ENCODE data around the gene THBS2.
"Not testable (repeated sequence)": the region's sequence is repeated elsewhere in the genome, so short reads cannot be mapped to it uniquely, and the experiment has no call there.

Gene THBS2

GRCh38 chr6:169217972-169218371 is 35.7 kb downstream of the THBS2 start:
- H4K91ac ChIP-seq (ENCODE audit: low read length): no peak overlapping the region
- H3K4me2 ChIP-seq (ENCODE audit: low read length, poor library complexity, severe bottlenecking): no peak overlapping the region
- peaks cover 49 to 89% of the 10 kb centered on the region in 2 experiments for H3K36me3 ChIP-seq (ENCODE audit: control insufficient read depth in 1 of 2, insufficient read depth in 2 of 2, low read depth in 1 of 2, low read length in 2 of 2)
- H2BK15ac ChIP-seq (ENCODE audit: low read depth, poor library complexity, severe bottlenecking): no peak overlapping the region
- DNase-seq: no peak
- H3K9ac ChIP-seq (ENCODE audit: low read length): no peak overlapping the region
- H3K27me3 ChIP-seq (ENCODE audit: control insufficient read depth in 1 of 2, insufficient read depth in 1 of 2, low read length in 2 of 2): no peaks in the 10 kb centered on the region
- H3K79me1 ChIP-seq (replicated peaks; ENCODE audit: low read length, poor library complexity, severe bottlenecking): no peaks in the 10 kb centered on the region
- H3K18ac ChIP-seq (ENCODE audit: low read depth in 1 of 2, low read length in 2 of 2): no peak overlapping the region
- no peak overlapping the region for H2BK120ac ChIP-seq (ENCODE audit: low read depth, low read length)
- no peak overlapping the region for H3K14ac ChIP-seq (ENCODE audit: low read length in 2 of 2)
- H3K23ac ChIP-seq (ENCODE audit: low read length in 2 of 2): no peak overlapping the region
- WGBS: 75% methylated on average over 1 of the region's 1 CpG
- no peak overlapping the region for H3K4me3 ChIP-seq (ENCODE audit: insufficient read depth in 1 of 2, low read depth in 1 of 2, low read length in 2 of 2)
- no peaks in the 10 kb centered on the region for H3K9me3 ChIP-seq (ENCODE audit: control insufficient read depth, low read length)
- no peak overlapping the region for H3K27ac ChIP-seq (ENCODE audit: low read length, poor library complexity, severe bottlenecking)
- H3K4ac ChIP-seq (ENCODE audit: low read depth in 1 of 2, low read length in 2 of 2): no peak overlapping the region
- H2BK12ac ChIP-seq (ENCODE audit: low read length in 2 of 2): no peak overlapping the region
- H2AFZ ChIP-seq (ENCODE audit: low read depth, low read length): no peak overlapping the region
- H2BK5ac ChIP-seq (ENCODE audit: low read depth, low read length, poor library complexity, severe bottlenecking): no peak overlapping the region
- no peak overlapping the region for H2AK5ac ChIP-seq (ENCODE audit: low read length, severe bottlenecking)
- no peak overlapping the region for H4K8ac ChIP-seq (ENCODE audit: low read length)
- H3K4me1 ChIP-seq (ENCODE audit: control insufficient read depth, insufficient read depth, low read depth, low read length): peaks cover 14% of the 10 kb centered on the region

GRCh38 chr6:169216830-169217229 is 36.8 kb downstream of the THBS2 start:
- peaks cover 14% of the 10 kb centered on the region for H3K4me1 ChIP-seq (ENCODE audit: control insufficient read depth, insufficient read depth, low read depth, low read length)
- no peak overlapping the region for H4K8ac ChIP-seq (ENCODE audit: low read length)
- H3K9me3 ChIP-seq (ENCODE audit: control insufficient read depth, low read length): no peaks in the 10 kb centered on the region
- no peak overlapping the region for H2AFZ ChIP-seq (ENCODE audit: low read depth, low read length)
- no peak overlapping the region for H3K4me2 ChIP-seq (ENCODE audit: low read length, poor library complexity, severe bottlenecking)
- DNase-seq: no peak
- H2BK12ac ChIP-seq (ENCODE audit: low read length in 2 of 2): no peak overlapping the region
- WGBS: 91% methylated on average over 13 of the region's 14 CpGs
- H2BK5ac ChIP-seq (ENCODE audit: low read depth, low read length, poor library complexity, severe bottlenecking): no peak overlapping the region
- peak overlapping the region; percentile 88 for H3K9ac ChIP-seq (ENCODE audit: low read length)
- H3K36me3 ChIP-seq (ENCODE audit: control insufficient read depth in 1 of 2, insufficient read depth in 2 of 2, low read depth in 1 of 2, low read length in 2 of 2): peaks cover 41 to 78% of the 10 kb centered on the region in 2 experiments
- no peak overlapping the region for H4K91ac ChIP-seq (ENCODE audit: low read length)
- no peak overlapping the region for H3K14ac ChIP-seq (ENCODE audit: low read length in 2 of 2)
- no peak overlapping the region for H3K4ac ChIP-seq (ENCODE audit: low read depth in 1 of 2, low read length in 2 of 2)
- no peak overlapping the region for H2AK5ac ChIP-seq (ENCODE audit: low read length, severe bottlenecking)
- no peak overlapping the region for H3K27ac ChIP-seq (ENCODE audit: low read length, poor library complexity, severe bottlenecking)
- H3K23ac ChIP-seq (ENCODE audit: low read length in 2 of 2): no peak overlapping the region
- no peaks in the 10 kb centered on the region for H3K79me1 ChIP-seq (replicated peaks; ENCODE audit: low read length, poor library complexity, severe bottlenecking)
- no peak overlapping the region for H3K18ac ChIP-seq (ENCODE audit: low read depth in 1 of 2, low read length in 2 of 2)
- H2BK120ac ChIP-seq (ENCODE audit: low read depth, low read length): no peak overlapping the region
- H3K4me3 ChIP-seq (ENCODE audit: insufficient read depth in 1 of 2, low read depth in 1 of 2, low read length in 2 of 2): peak overlapping the region in 1 of 2 experiments; percentile 12
- H3K27me3 ChIP-seq (ENCODE audit: control insufficient read depth in 1 of 2, insufficient read depth in 1 of 2, low read length in 2 of 2): no peaks in the 10 kb centered on the region
- no peak overlapping the region for H2BK15ac ChIP-seq (ENCODE audit: low read depth, poor library complexity, severe bottlenecking)

- Histone ChIP-seq H3K23ac (ENCODE audit: low read length in 2 of 2) (no peak overlapping the region), H3K4ac (ENCODE audit: low read depth in 1 of 2, low read length in 2 of 2) (peak overlapping the region in 1 of 2 experiments; percentile 38), H3K9ac (ENCODE audit: low read length) (peak overlapping the region; percentile 88), H3K4me1 (ENCODE audit: control insufficient read depth, insufficient read depth, low read depth, low read length) (peaks cover 14% of the 10 kb centered on the region), H3K9me3 (ENCODE audit: control insufficient read depth, low read length) (no peaks in the 10 kb centered on the region), H4K8ac (ENCODE audit: low read length) (no peak overlapping the region), H2AK5ac (ENCODE audit: low read length, severe bottlenecking) (peak overlapping the region; percentile 37), H3K18ac (ENCODE audit: low read depth in 1 of 2, low read length in 2 of 2) (peak overlapping the region in 1 of 2 experiments; percentile 64), H2BK5ac (ENCODE audit: low read depth, low read length, poor library complexity, severe bottlenecking) (no peak overlapping the region), H2BK120ac (ENCODE audit: low read depth, low read length) (no peak overlapping the region), H3K27me3 (ENCODE audit: control insufficient read depth in 1 of 2, insufficient read depth in 1 of 2, low read length in 2 of 2) (no peaks in the 10 kb centered on the region), H2BK15ac (ENCODE audit: low read depth, poor library complexity, severe bottlenecking) (no peak overlapping the region), H3K36me3 (ENCODE audit: control insufficient read depth in 1 of 2, insufficient read depth in 2 of 2, low read depth in 1 of 2, low read length in 2 of 2) (peaks cover 32 to 62% of the 10 kb centered on the region in 2 experiments), H2BK12ac (ENCODE audit: low read length in 2 of 2) (peak overlapping the region in 1 of 2 experiments; percentile 70), H3K14ac (ENCODE audit: low read length in 2 of 2) (peak overlapping the region in 1 of 2 experiments; percentile 69), H3K27ac (ENCODE audit: low read length, poor library complexity, severe bottlenecking) (peak overlapping the region; percentile 56), H2AFZ (ENCODE audit: low read depth, low read length) (peak overlapping the region; percentile 64), H3K4me3 (ENCODE audit: insufficient read depth in 1 of 2, low read depth in 1 of 2, low read length in 2 of 2) (no peak overlapping the region), H3K79me1 (replicated peaks; ENCODE audit: low read length, poor library complexity, severe bottlenecking) (no peaks in the 10 kb centered on the region), H4K91ac (ENCODE audit: low read length) (no peak overlapping the region), H3K4me2 (ENCODE audit: low read length, poor library complexity, severe bottlenecking) (no peak overlapping the region)
- DNase-seq: no peak
- 79% methylated on average over 10 of the region's 12 CpGs for WGBS
These were observed 38.4 kb downstream of the THBS2 start for GRCh38 chr6:169215201-169215681.

- Histone ChIP-seq H3K27ac (ENCODE audit: low read length, poor library complexity, severe bottlenecking) (peak overlapping the region; percentile 56), H2AFZ (ENCODE audit: low read depth, low read length) (peak overlapping the region; percentile 64), H3K4ac (ENCODE audit: low read depth in 1 of 2, low read length in 2 of 2) (peak overlapping the region in 1 of 2 experiments; percentile 38), H3K36me3 (ENCODE audit: control insufficient read depth in 1 of 2, insufficient read depth in 2 of 2, low read depth in 1 of 2, low read length in 2 of 2) (peaks cover 28 to 57% of the 10 kb centered on the region in 2 experiments), H3K4me1 (ENCODE audit: control insufficient read depth, insufficient read depth, low read depth, low read length) (peaks cover 14% of the 10 kb centered on the region), H3K9ac (ENCODE audit: low read length) (peak overlapping the region; percentile 88)
- H3K14ac ChIP-seq (ENCODE audit: low read length in 2 of 2); H3K4me3 ChIP-seq (ENCODE audit: insufficient read depth in 1 of 2, low read depth in 1 of 2, low read length in 2 of 2); H4K91ac ChIP-seq (ENCODE audit: low read length); H2BK12ac ChIP-seq (ENCODE audit: low read length in 2 of 2); H3K79me1 ChIP-seq (replicated peaks; ENCODE audit: low read length, poor library complexity, severe bottlenecking); H2BK120ac ChIP-seq (ENCODE audit: low read depth, low read length); H2AK5ac ChIP-seq (ENCODE audit: low read length, severe bottlenecking); H3K27me3 ChIP-seq (ENCODE audit: control insufficient read depth in 1 of 2, insufficient read depth in 1 of 2, low read length in 2 of 2); H3K18ac ChIP-seq (ENCODE audit: low read depth in 1 of 2, low read length in 2 of 2); H3K4me2 ChIP-seq (ENCODE audit: low read length, poor library complexity, severe bottlenecking); H4K8ac ChIP-seq (ENCODE audit: low read length); H3K9me3 ChIP-seq (ENCODE audit: control insufficient read depth, low read length); H2BK15ac ChIP-seq (ENCODE audit: low read depth, poor library complexity, severe bottlenecking); H3K23ac ChIP-seq (ENCODE audit: low read length in 2 of 2); H2BK5ac ChIP-seq (ENCODE audit: low read depth, low read length, poor library complexity, severe bottlenecking): not testable (repeated sequence)
- 25% methylated on average over 3 of the region's 3 CpGs for WGBS
- DNase-seq: peak; percentile 87
These were observed 38.9 kb downstream of the THBS2 start for GRCh38 chr6:169214789-169215188.
